ENCODE measurements around the gene YIPF6. TPM values are rescaled to one million over a fixed set of nuclear protein-coding genes. Genes with fewer than 3 reads are reported as not detected.
"Not testable (repeated sequence)": the region's sequence is repeated elsewhere in the genome, so short reads cannot be mapped to it uniquely, and the experiment has no call there.

The YIPF6 gene
- total RNA-seq, 2 donors from 2014 or later: 12.9 to 14.0 TPM

DNA sequence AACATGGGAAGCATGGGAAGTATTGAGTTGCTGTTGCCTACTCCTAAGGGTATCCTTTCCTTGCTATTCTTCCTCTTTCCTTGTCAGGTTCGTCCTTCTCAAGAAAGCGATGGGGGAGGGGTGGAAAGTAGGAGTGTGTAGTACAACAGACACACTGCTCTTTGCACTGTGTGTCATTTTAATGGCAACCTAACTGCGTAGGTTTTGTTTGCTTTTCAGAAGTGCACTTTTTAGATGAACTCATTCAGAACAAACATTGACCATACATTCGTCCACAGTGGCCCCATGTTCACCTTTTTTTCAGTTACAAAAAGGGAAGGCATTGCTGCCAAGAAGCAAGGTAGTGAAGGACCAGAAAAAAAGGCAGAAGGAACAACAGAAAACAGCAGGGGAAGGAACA is 10.2 kb upstream of the YIPF6 start:
- intact Hi-C loops (cut with DNase I): no loop called here
- Histone ChIP-seq H3K27ac (no peak overlapping the region), H3K36me3 (replicated peaks in 1 of 2; ENCODE audit: insufficient read depth in 1 of 2, low read depth in 2 of 2) (no peaks in the 10 kb centered on the region), H3K4me1 (no peaks in the 10 kb centered on the region), H3K4me3 (no peak overlapping the region), H3K9me3 (no peaks in the 10 kb centered on the region), H3K27me3 (no peaks in the 10 kb centered on the region)
- WGBS, 2 donors: 25 to 34% methylated on average over 4 of the region's 4 CpGs
- TF ChIP-seq POLR2A (IDR thresholded peaks at IDR 0.05) (no peak), CTCF (IDR thresholded peaks at IDR 0.05) (no peak)
- ATAC-seq (no peak), DNase-seq (no peak)

- TF ChIP-seq CTCF (IDR thresholded peaks at IDR 0.05) (peak in 6 of 7 experiments; percentile 11 to 44 (median 17)), POLR2A (IDR thresholded peaks at IDR 0.05) (no peak)
- Histone ChIP-seq H3K4me3 (no peak overlapping the region), H3K9me3 (no peaks in the 10 kb centered on the region), H3K4me1 (no peaks in the 10 kb centered on the region), H3K36me3 (replicated peaks in 1 of 2; ENCODE audit: insufficient read depth in 1 of 2, low read depth in 2 of 2) (no peaks in the 10 kb centered on the region), H3K27me3 (no peaks in the 10 kb centered on the region), H3K27ac (no peak overlapping the region)
- peak in 1 of 4 donors; percentile 4 for DNase-seq
- ATAC-seq: no peak
- intact Hi-C loops (cut with DNase I): no loop called here
These were observed 8.2 kb upstream of the YIPF6 start for GRCh38 chrX:68490644-68491043.

DNA sequence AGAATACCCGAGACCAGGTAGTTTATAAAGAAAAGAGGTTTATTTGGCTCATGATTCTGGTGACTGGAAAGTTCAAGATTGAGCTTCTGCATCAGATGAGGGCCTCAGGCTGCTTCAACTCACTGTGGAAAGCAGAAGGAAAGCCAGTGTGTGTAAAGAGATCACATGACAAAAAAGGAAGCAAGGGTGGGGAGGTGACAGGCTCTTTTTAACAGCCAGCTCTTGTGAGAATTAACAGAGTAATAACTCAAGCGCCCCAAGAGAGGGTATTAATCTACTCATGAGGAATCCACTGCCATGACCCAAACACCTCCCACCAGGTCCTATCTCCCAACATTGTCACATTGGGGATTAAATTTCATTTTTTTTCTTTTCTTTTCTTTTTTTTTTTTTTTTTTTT is 6.3 kb upstream of the YIPF6 start:
- WGBS, 2 donors: 64 to 69% methylated on average over 2 of the region's 2 CpGs
- H3K4me3 ChIP-seq: no peak overlapping the region
- no peak overlapping the region for H3K27ac ChIP-seq
- ATAC-seq (no peak), DNase-seq (no peak)
- no peaks in the 10 kb centered on the region for H3K9me3 ChIP-seq
- intact Hi-C loops (cut with DNase I): no loop called here
- H3K36me3 ChIP-seq (replicated peaks in 1 of 2; ENCODE audit: insufficient read depth in 1 of 2, low read depth in 2 of 2): no peaks in the 10 kb centered on the region
- H3K27me3 ChIP-seq: no peaks in the 10 kb centered on the region
- H3K4me1 ChIP-seq: no peaks in the 10 kb centered on the region
- TF ChIP-seq CTCF (IDR thresholded peaks at IDR 0.05) (no peak), POLR2A (IDR thresholded peaks at IDR 0.05) (no peak)

DNA sequence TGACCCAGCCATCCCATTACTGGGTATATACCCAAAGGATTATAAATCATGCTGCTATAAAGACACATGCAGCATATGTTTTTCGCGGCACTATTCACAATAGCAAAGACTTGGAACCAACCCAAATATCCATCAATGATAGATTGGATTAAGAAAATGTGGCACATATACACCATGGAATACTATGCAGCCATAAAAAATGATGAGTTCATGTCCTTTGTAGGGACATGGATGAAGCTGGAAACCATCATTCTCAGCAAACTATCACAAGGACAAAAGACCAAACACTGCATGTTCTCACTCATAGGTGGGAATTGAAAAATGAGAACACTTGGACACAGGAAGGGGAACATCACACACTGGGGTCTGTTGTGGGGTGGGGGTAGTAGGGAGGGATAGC is 5.1 kb upstream of the YIPF6 start:
- H3K36me3 ChIP-seq (replicated peaks in 1 of 2; ENCODE audit: insufficient read depth in 1 of 2, low read depth in 2 of 2); DNase-seq; H3K27me3 ChIP-seq; ATAC-seq; intact Hi-C loops (cut with DNase I); H3K4me1 ChIP-seq; H3K9me3 ChIP-seq; H3K27ac ChIP-seq; H3K4me3 ChIP-seq: not testable (repeated sequence)
- WGBS, 2 donors: 95 to 100% methylated on average over 2 of the region's 2 CpGs

GRCh38 chrX:68498044-68498507 is 775 bp upstream of the YIPF6 start:
- H3K27ac ChIP-seq: peak overlapping the region; percentile 70 to 98 (median 96)
- intact Hi-C loops (cut with DNase I): no loop called here
- H3K4me1 ChIP-seq: peaks cover 16% of the 10 kb centered on the region
- 2 to 3% methylated on average over 4 of the region's 4 CpGs for WGBS, 2 donors
- TF ChIP-seq CTCF (IDR thresholded peaks at IDR 0.05) (peak in 1 of 7 experiments; percentile 19), POLR2A (IDR thresholded peaks at IDR 0.05) (no peak)
- DNase-seq (no peak), ATAC-seq (no peak)
- no peaks in the 10 kb centered on the region for H3K27me3 ChIP-seq
- H3K9me3 ChIP-seq: no peaks in the 10 kb centered on the region
- H3K4me3 ChIP-seq: peak overlapping the region; percentile 34 to 43
- H3K36me3 ChIP-seq (replicated peaks in 1 of 2; ENCODE audit: insufficient read depth in 1 of 2, low read depth in 2 of 2): no peaks in the 10 kb centered on the region

All from body of pancreas (tissue), 4 donors.